ENCODE results near the gene MGLL. TPM values are rescaled to one million over a fixed set of nuclear protein-coding genes. Genes with fewer than 3 reads are reported as not detected.

The MGLL gene
- total RNA-seq, 1 experiment from 2014 or later = 2.1 TPM

DNA sequence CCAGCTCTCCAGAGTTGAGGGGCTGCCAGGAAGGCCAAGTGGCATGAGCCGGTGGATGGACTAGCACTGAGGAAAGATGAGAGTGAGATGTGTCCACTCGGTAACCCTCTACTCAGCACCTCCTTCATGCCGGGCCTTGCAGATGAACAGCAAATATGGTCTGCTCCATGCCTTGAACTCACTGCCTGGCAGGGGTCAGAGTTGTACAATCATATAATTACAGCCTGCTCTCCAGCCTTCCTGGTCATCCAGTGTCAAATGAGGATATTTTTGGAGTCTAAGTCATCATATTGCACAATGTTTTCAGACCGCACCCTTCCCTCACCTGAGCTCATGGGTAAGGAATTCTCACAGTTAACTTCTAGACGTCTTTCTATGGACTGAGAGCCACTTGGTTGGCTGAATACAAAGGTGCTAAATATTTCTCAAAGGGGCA is 4.9 kb downstream of the MGLL start:
- peak; percentile 31; the same call in 1 of the 2 replicates for ATAC-seq
- DNase-seq (ENCODE audit: low read depth, low spot score) = peak; percentile 85
- Histone ChIP-seq H3K27me3 (ENCODE audit: control insufficient read depth, insufficient read depth, low read length) (peaks cover 11% of the 10 kb centered on the region), H3K4me1 (ENCODE audit: control insufficient read depth, insufficient read depth, low read length) (no peaks in the 10 kb centered on the region), H3K4me3 (ENCODE audit: low read depth in 2 of 2, low read length in 2 of 2) (no peak overlapping the region), H3K9me3 (ENCODE audit: control insufficient read depth, insufficient read depth, low read depth, low read length) (no peaks in the 10 kb centered on the region), H3K36me3 (ENCODE audit: control insufficient read depth, insufficient read depth, low read length) (no peaks in the 10 kb centered on the region), H3K27ac (ENCODE audit: low read length) (no peak overlapping the region)
- in situ Hi-C loops (cut with HindIII; ENCODE audit: low pct_unique_long_range_greater_than_20kb, low sequenced_read_pairs) = no loop called here
- intact Hi-C loops (cut with micrococcal nuclease; ENCODE audit: unreplicated experiment) = no loop called here
- BruUV-seq (replicated peaks) = no TSS peak
- POLR2A ChIA-PET = no interaction called here
- CTCF ChIA-PET = no interaction called here
- TF ChIP-seq, protein P1, sequence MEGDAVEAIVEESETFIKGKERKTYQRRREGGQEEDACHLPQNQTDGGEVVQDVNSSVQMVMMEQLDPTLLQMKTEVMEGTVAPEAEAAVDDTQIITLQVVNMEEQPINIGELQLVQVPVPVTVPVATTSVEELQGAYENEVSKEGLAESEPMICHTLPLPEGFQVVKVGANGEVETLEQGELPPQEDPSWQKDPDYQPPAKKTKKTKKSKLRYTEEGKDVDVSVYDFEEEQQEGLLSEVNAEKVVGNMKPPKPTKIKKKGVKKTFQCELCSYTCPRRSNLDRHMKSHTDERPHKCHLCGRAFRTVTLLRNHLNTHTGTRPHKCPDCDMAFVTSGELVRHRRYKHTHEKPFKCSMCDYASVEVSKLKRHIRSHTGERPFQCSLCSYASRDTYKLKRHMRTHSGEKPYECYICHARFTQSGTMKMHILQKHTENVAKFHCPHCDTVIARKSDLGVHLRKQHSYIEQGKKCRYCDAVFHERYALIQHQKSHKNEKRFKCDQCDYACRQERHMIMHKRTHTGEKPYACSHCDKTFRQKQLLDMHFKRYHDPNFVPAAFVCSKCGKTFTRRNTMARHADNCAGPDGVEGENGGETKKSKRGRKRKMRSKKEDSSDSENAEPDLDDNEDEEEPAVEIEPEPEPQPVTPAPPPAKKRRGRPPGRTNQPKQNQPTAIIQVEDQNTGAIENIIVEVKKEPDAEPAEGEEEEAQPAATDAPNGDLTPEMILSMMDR (IDR thresholded peaks at IDR 0.05) = no peak
- TF ChIP-seq, protein P2, sequence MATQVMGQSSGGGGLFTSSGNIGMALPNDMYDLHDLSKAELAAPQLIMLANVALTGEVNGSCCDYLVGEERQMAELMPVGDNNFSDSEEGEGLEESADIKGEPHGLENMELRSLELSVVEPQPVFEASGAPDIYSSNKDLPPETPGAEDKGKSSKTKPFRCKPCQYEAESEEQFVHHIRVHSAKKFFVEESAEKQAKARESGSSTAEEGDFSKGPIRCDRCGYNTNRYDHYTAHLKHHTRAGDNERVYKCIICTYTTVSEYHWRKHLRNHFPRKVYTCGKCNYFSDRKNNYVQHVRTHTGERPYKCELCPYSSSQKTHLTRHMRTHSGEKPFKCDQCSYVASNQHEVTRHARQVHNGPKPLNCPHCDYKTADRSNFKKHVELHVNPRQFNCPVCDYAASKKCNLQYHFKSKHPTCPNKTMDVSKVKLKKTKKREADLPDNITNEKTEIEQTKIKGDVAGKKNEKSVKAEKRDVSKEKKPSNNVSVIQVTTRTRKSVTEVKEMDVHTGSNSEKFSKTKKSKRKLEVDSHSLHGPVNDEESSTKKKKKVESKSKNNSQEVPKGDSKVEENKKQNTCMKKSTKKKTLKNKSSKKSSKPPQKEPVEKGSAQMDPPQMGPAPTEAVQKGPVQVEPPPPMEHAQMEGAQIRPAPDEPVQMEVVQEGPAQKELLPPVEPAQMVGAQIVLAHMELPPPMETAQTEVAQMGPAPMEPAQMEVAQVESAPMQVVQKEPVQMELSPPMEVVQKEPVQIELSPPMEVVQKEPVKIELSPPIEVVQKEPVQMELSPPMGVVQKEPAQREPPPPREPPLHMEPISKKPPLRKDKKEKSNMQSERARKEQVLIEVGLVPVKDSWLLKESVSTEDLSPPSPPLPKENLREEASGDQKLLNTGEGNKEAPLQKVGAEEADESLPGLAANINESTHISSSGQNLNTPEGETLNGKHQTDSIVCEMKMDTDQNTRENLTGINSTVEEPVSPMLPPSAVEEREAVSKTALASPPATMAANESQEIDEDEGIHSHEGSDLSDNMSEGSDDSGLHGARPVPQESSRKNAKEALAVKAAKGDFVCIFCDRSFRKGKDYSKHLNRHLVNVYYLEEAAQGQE (IDR thresholded peaks at IDR 0.05; ENCODE audit: insufficient read depth in 1 of 2, low read depth in 2 of 2, low read length in 1 of 2) = no peak
- TF ChIP-seq POLR2AphosphoS5 (IDR thresholded peaks at IDR 0.05; ENCODE audit: low read depth, low read length) (no peak), TCF7L2 (IDR thresholded peaks at IDR 0.05; ENCODE audit: low read depth, low read length) (no peak), SIN3A (IDR thresholded peaks at IDR 0.05; ENCODE audit: borderline replicate concordance, insufficient read depth, low read depth, low read length) (no peak)

DNA sequence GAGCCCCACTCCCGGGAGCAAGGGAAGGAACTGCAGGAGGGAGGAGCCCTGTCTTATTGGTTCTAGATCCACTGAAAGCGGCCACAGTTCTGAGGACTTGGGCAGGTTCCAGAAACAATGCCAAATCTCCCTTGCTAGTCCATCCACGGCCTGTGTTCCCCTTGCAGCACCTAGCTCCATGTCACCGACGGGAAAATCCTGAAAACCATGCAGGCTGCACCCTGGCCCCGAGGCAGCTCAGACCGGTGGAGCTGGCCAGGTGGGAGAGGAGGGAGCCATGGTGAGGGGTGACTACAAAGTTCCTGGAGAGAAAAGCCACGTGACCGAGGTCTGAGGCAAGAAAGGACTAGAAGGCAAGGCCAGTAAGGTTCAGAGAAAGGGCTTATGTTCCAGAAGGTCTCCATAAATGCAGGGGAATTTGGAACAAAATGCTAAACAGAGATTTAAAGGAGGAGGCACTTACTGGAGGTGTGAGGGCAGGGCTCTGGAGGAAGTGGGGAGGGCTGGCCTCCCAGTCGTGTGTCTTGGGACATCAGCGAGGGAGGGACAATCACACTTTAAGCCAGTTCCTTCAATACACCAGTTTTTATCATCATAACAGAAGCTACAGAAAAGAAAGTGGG is 5.4 kb downstream of the MGLL start:
- intact Hi-C loops (cut with micrococcal nuclease; ENCODE audit: unreplicated experiment) = no loop called here
- H3K4me1 ChIP-seq (ENCODE audit: control insufficient read depth, insufficient read depth, low read length) = no peaks in the 10 kb centered on the region
- no peak for ATAC-seq

More for the DNA sequence above, 5.4 kb downstream of the MGLL start:
- POLR2A ChIA-PET = no interaction called here
- Histone ChIP-seq H3K27ac (ENCODE audit: low read length) (no peak overlapping the region), H3K9me3 (ENCODE audit: control insufficient read depth, insufficient read depth, low read depth, low read length) (no peaks in the 10 kb centered on the region), H3K4me3 (ENCODE audit: low read depth in 2 of 2, low read length in 2 of 2) (no peak overlapping the region), H3K27me3 (ENCODE audit: control insufficient read depth, insufficient read depth, low read length) (peaks cover 7% of the 10 kb centered on the region), H3K36me3 (ENCODE audit: control insufficient read depth, insufficient read depth, low read length) (no peaks in the 10 kb centered on the region)
- in situ Hi-C loops (cut with HindIII; ENCODE audit: low pct_unique_long_range_greater_than_20kb, low sequenced_read_pairs) = no loop called here
- no peak for TF ChIP-seq POLR2AphosphoS5 (IDR thresholded peaks at IDR 0.05; ENCODE audit: low read depth, low read length)
- no peak for TF ChIP-seq SIN3A (IDR thresholded peaks at IDR 0.05; ENCODE audit: borderline replicate concordance, insufficient read depth, low read depth, low read length)
- TF ChIP-seq TCF7L2 (IDR thresholded peaks at IDR 0.05; ENCODE audit: low read depth, low read length) = no peak
- TF ChIP-seq, protein P1 (IDR thresholded peaks at IDR 0.05) = no peak
- TF ChIP-seq, protein P2 (IDR thresholded peaks at IDR 0.05; ENCODE audit: insufficient read depth in 1 of 2, low read depth in 2 of 2, low read length in 1 of 2) = no peak
- no TSS peak for BruUV-seq (replicated peaks)
- CTCF ChIA-PET = no interaction called here
- DNase-seq (ENCODE audit: low read depth, low spot score) = no peak
